Endothelial cell of umbilical vein (primary cell): ENCODE measurements around the gene IDUA. TPM values are rescaled to one million over a fixed set of nuclear protein-coding genes. Genes with fewer than 3 reads are reported as not detected.

Experiments used
- BruUV-seq: library from RNA; stranded (reverse); fragments of 400-500 nt; replicated peaks from 2 replicates; lab custom pipeline; 2021; lab: Mats Ljungman, UMichigan
- CTCF ChIA-PET: fragments of 300-600, 350-600 bp; sonication (Branson Sonifier 250); formaldehyde crosslinking; loops from one replicate; lab custom pipeline; 2021; ENCODE audit warnings: antibody characterized with exemption, inconsistent platforms; lab: Charles Lee
- POLR2A ChIA-PET: fragments of 300-600, 350-600 bp; sonication (Branson Sonifier 250); formaldehyde crosslinking; loops from one replicate; lab custom pipeline; 2021; ENCODE audit warnings: antibody characterized with exemption, inconsistent platforms; lab: Charles Lee
- DNase-seq: peaks from one replicate; pipeline ENCODE4 v3.0.0-alpha.2; 2011; ENCODE audit warnings: low read depth, low spot score
- FAIRE-seq: peaks from 2 replicates; lab custom pipeline; 2011; peaks lifted over from hg19 to GRCh38; lab: Jason Lieb, UNC
- H2AFZ ChIP-seq: 2 replicates; pipeline ENCODE4 v1.6.0; 2012; ENCODE audit warnings: low read depth, low read length, control low read depth, inconsistent platforms
- H3K27ac ChIP-seq: 2 replicates; pipeline ENCODE4 v1.5.1; 2011; ENCODE audit warnings: low read depth, mild to moderate bottlenecking, control low read depth, low read length, moderate library complexity; ENCODE audit not compliant: insufficient read depth
- H3K27me3 ChIP-seq, 2 experiments: 2 replicates each; pipeline versions ENCODE4 v1.6.0 to v1.6.1; 2011; ENCODE audit warnings: low read length in 2 of 2, mixed read lengths in 1 of 2; ENCODE audit not compliant: control insufficient read depth in 2 of 2, insufficient read depth in 2 of 2
- H3K36me3 ChIP-seq, 2 experiments: 2 replicates in 1 of 2; 3 replicates in 1 of 2; pipeline ENCODE4 v1.5.1; 2011; ENCODE audit warnings: low read length in 2 of 2, mild to moderate bottlenecking in 1 of 2, moderate library complexity in 1 of 2; ENCODE audit not compliant: control insufficient read depth in 2 of 2, insufficient read depth in 2 of 2; ENCODE audit errors: extremely low read depth in 1 of 2
- H3K4me1 ChIP-seq: 3 replicates; pipeline ENCODE4 v1.5.1; 2011; ENCODE audit warnings: mild to moderate bottlenecking, low read length; ENCODE audit not compliant: control insufficient read depth, insufficient read depth; ENCODE audit errors: extremely low read depth
- H3K4me2 ChIP-seq: 2 replicates; pipeline ENCODE4 v1.6.1; 2011; ENCODE audit warnings: low read length, control low read depth, mixed read lengths; ENCODE audit not compliant: insufficient read depth
- H3K4me3 ChIP-seq, 3 experiments: fragments of 200-600 bp in 1 of 3; sonication (generic), shearing (Covaris generic) in 1 of 3; replicated peaks in 1 of 3; 2 replicates each; pipeline ENCODE4 v1.5.1; 2011 to 2016; ENCODE audit warnings: control low read depth in 3 of 3, low read length in 3 of 3, mild to moderate bottlenecking in 2 of 3, inconsistent platforms in 1 of 3, low read depth in 1 of 3, moderate library complexity in 1 of 3; ENCODE audit not compliant: insufficient read depth in 1 of 3
- H3K79me2 ChIP-seq: 2 replicates; pipeline ENCODE4 v1.6.0; 2012; ENCODE audit warnings: low read length, inconsistent platforms; ENCODE audit not compliant: control insufficient read depth, insufficient read depth
- H3K9ac ChIP-seq: replicated peaks from 2 replicates; pipeline ENCODE3; 2011; ENCODE audit warnings: low read length, control low read depth; ENCODE audit not compliant: insufficient read depth; ENCODE audit errors: extremely low read depth
- H3K9me1 ChIP-seq: replicated peaks from 3 replicates; pipeline ENCODE4 v1.6.0; 2011; ENCODE audit warnings: mild to moderate bottlenecking, low read length; ENCODE audit not compliant: control insufficient read depth, insufficient read depth; ENCODE audit errors: extremely low read depth
- H3K9me3 ChIP-seq: replicated peaks from 2 replicates; pipeline ENCODE4 v1.5.1; 2012; ENCODE audit warnings: low read length, inconsistent platforms; ENCODE audit not compliant: control insufficient read depth, insufficient read depth
- H4K20me1 ChIP-seq: replicated peaks from 2 replicates; pipeline ENCODE3; 2011; ENCODE audit warnings: mild to moderate bottlenecking, low read length; ENCODE audit not compliant: control insufficient read depth, insufficient read depth; ENCODE audit errors: extremely low read depth
- EZH2 ChIP-seq: IDR thresholded peaks from 2 replicates; pipeline ENCODE4 v1.6.1; 2012; ENCODE audit warnings: borderline replicate concordance, low read depth, mild to moderate bottlenecking, moderate library complexity, low read length, inconsistent platforms; ENCODE audit not compliant: severe bottlenecking
- POLR2A ChIP-seq: IDR thresholded peaks from 2 replicates; pipeline ENCODE4 v1.6.1; 2012; ENCODE audit warnings: low read depth, mild to moderate bottlenecking, control low read depth, low read length
- POLR2AphosphoS5 ChIP-seq: IDR thresholded peaks from 2 replicates; pipeline ENCODE4 v1.6.1; 2012; ENCODE audit warnings: low read depth, mild to moderate bottlenecking, control low read depth, low read length, moderate library complexity; ENCODE audit not compliant: insufficient read depth
- dilution Hi-C: fragments of 300-500 bp; cut with MboI; formaldehyde crosslinking; loops from one replicate; pipeline ENCODE4 v1.15.0; 2019; ENCODE audit warnings: low sequenced_read_pairs; ENCODE audit not compliant: extremely low pct_ligation_motif_present
- intact Hi-C: fragments of 100-400 bp; cut with micrococcal nuclease; formaldehyde crosslinking; loops from one replicate; pipeline ENCODE4 v1.10.0; 2022
- polyA plus RNA-seq, 4 experiments: library from polyadenylated mRNA; depleted of rRNA in 3 of 4; stranded (reverse) in 3 of 4; unstranded in 1 of 4; fragments of >200 nt; gene quantifications; 2 replicates each; pipeline versions ENCODE4 v1.2.1 to v1.2.3, GENCODE V29; 2011 to 2012; ENCODE audit warnings: missing spikeins in 1 of 4
- total RNA-seq: library from RNA; stranded (reverse); gene quantifications from 2 replicates; pipeline ENCODE4 v1.2.3, GENCODE V29; 2021
- TF ChIP-seq, protein P1 (sequence below): IDR thresholded peaks from 2 replicates; pipeline ENCODE4 v1.6.1; 2011; ENCODE audit not compliant: insufficient read depth, insufficient read length

The IDUA gene
- total and polyA plus RNA-seq, 2 donors (not counting 3 experiments of a cell fraction or from before 2014, with no cell fraction given) = 19.1 to 34.1 TPM

DNA sequence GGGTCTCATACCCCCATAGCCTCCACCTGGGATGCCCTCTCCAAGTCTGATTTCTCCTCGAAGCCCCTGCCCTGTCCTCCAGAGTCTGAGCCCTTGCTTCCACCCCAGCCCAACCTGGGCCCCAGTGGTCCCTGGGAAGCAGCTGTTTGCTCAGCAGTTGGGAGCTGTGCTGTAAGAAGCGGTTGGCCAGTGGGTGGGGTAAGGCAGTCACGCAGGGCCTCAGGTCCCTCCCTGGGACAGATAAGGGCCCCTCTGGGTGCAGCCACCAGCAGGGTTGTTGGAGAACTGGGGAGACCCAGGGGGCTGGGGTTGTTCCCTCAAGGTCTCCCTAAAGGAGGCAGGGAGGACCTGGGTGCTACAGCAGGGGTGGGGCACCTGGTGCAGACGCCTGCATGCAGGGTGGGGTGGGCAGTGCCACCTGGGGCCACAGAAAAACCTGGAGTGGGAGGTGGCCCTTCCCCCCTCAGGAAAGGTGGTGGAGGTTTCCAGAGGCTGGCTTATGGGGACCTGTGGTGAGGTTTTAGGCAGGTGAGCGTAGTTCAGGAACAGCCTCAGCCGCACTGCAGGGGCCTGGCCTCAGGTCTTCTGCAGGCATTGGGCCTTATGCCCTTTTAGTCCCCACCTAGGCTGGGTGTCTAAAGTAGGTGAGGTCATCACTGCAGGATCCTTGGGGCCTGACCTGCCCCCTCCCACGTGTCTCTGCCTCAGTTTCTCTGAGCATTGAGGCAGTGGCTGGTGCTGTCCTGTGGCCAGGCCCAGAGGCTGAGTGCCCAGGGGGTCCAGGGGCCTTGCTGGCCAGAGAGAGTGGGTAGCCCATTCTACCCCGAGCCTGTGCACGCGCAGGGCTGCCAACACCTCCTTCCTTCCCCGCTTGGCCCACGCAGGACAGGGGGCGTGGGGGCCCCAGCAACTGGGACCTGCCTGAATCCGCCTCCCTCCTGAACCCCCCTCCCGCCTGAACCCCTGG, 9.5 kb downstream of the IDUA start:
- peaks cover 3% of the 10 kb centered on the region for H3K4me1 ChIP-seq
- H3K9me1 ChIP-seq = no peaks in the 10 kb centered on the region
- POLR2A ChIA-PET = no interaction called here
- dilution Hi-C loops = no loop called here
- H4K20me1 ChIP-seq = no peaks in the 10 kb centered on the region
- intact Hi-C loops = no loop called here
- peaks cover 20 to 21% of the 10 kb centered on the region in 2 experiments for H3K27me3 ChIP-seq
- no peak overlapping the region for H3K4me2 ChIP-seq
- no peak overlapping the region for H3K27ac ChIP-seq
- CTCF ChIA-PET = no interaction called here
- H3K79me2 ChIP-seq = no peaks in the 10 kb centered on the region
- DNase-seq (no peak), FAIRE-seq (no peak)
- no TSS peak for BruUV-seq
- H3K4me3 ChIP-seq = no peak overlapping the region
- H3K9me3 ChIP-seq = no peaks in the 10 kb centered on the region
- TF ChIP-seq POLR2AphosphoS5 = no peak
- no peak for TF ChIP-seq EZH2
- H3K36me3 ChIP-seq = no peaks in the 10 kb centered on the region
- no peak overlapping the region for H3K9ac ChIP-seq
- no peak overlapping the region for H2AFZ ChIP-seq

DNA sequence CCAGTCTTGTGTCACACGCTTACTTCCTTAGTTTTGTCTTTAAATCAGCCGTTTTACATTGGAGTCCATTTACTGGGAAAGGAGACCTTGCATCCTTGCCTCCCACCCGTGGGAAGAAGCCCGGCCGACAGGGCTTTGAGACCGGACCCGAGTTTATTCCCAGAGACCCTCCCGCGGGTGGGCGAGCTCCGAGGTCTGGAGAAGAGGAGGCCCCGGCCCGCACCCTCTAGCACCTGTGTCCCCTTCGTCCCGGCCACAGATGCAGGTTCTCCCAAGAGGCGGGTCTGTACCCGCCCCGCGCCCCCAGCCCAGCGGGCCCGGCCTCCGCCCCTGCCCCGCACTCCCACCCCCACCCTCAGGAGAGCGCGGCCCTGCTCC, 10.1 kb downstream of the IDUA start:
- TF ChIP-seq, protein P1, sequence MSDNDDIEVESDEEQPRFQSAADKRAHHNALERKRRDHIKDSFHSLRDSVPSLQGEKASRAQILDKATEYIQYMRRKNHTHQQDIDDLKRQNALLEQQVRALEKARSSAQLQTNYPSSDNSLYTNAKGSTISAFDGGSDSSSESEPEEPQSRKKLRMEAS = no peak
- TF ChIP-seq EZH2 (peak; percentile 51), POLR2AphosphoS5 (no peak), POLR2A (no peak)
- Histone ChIP-seq H3K27ac (no peak overlapping the region), H4K20me1 (no peaks in the 10 kb centered on the region), H3K27me3 (peaks cover 26 to 28% of the 10 kb centered on the region in 2 experiments), H2AFZ (no peak overlapping the region), H3K79me2 (no peaks in the 10 kb centered on the region), H3K9ac (no peak overlapping the region), H3K4me1 (peaks cover 3% of the 10 kb centered on the region), H3K36me3 (no peaks in the 10 kb centered on the region), H3K9me1 (no peaks in the 10 kb centered on the region), H3K4me3 (no peak overlapping the region), H3K4me2 (no peak overlapping the region), H3K9me3 (no peaks in the 10 kb centered on the region)
- intact Hi-C loops = no loop called here
- CTCF ChIA-PET = no interaction called here
- FAIRE-seq (no peak), DNase-seq (no peak)
- BruUV-seq = no TSS peak
- POLR2A ChIA-PET = no interaction called here
- dilution Hi-C loops = no loop called here
